Mesodermal cell (in vitro differentiated cells): ENCODE data around the gene GPR75.
A peak's percentile ranks its signal among the peaks of the same experiment; 100 is the strongest.
"Not testable (repeated sequence)": the region's sequence is repeated elsewhere in the genome, so short reads cannot be mapped to it uniquely, and the experiment has no call there.

Experiments used
- H3K27ac ChIP-seq: 2 replicates; pipeline ENCODE4 v1.7.0; 2013; ENCODE audit warnings: mild to moderate bottlenecking, low read depth, low read length, moderate library complexity; ENCODE audit not compliant: severe bottlenecking
- H3K36me3 ChIP-seq: 2 replicates; pipeline ENCODE4 v1.7.1; 2013; ENCODE audit warnings: mild to moderate bottlenecking, low read length, moderate library complexity; ENCODE audit not compliant: control insufficient read depth, insufficient read depth
- H3K4me1 ChIP-seq: one replicate; pipeline ENCODE4 v1.7.1; 2013; ENCODE audit warnings: mild to moderate bottlenecking, low read length; ENCODE audit not compliant: insufficient read depth, control insufficient read depth, poor library complexity, severe bottlenecking
- H3K4me3 ChIP-seq: 2 replicates; pipeline ENCODE4 v1.7.0; 2013; ENCODE audit warnings: low read length, control low read depth, mild to moderate bottlenecking; ENCODE audit not compliant: insufficient read depth, poor library complexity, severe bottlenecking; ENCODE audit errors: extremely low read depth
- H3K9me3 ChIP-seq: 2 replicates; pipeline ENCODE4 v1.7.1; 2013; ENCODE audit warnings: mild to moderate bottlenecking, low read length, moderate library complexity; ENCODE audit not compliant: control insufficient read depth
- WGBS, 2 experiments: methylation state at CpG; one replicate each; pipeline ENCODE4 v1.1.5; 2013; ENCODE audit warnings: missing lambda C conversion rate in 2 of 2; ENCODE audit not compliant: insufficient coverage in 2 of 2; 5-methylcytosine and 5-hydroxymethylcytosine counted together

Gene GPR75

DNA sequence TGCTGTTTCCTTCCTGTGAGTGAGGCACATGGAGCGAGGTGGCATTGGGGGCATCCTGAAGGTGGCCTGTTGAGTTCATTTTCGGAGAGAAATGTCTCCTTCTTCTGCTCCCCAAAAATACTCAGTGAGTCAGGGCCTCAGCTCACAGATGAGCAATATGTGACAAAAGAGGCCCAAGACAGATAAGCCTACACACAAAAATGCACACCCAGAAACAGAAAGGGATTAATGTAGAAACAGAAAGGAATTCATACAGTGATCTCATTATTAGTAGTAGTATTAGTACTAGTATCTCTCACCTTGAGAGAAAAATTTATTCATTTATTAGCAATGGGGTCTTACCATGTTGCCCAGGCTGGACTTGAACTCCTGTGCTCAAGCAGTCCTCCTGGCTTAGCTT, 5.1 kb downstream of the GPR75 start:
- Histone ChIP-seq H3K36me3 (peaks cover 48% of the 10 kb centered on the region), H3K4me1 (no peaks in the 10 kb centered on the region), H3K27ac (no peak overlapping the region), H3K4me3 (no peak overlapping the region), H3K9me3 (no peaks in the 10 kb centered on the region)
- WGBS, 2 experiments: no CpG with 5 or more reads among the region's 2 CpGs

- Histone ChIP-seq H3K27ac (no peak overlapping the region), H3K4me1 (no peaks in the 10 kb centered on the region), H3K36me3 (peaks cover 45% of the 10 kb centered on the region), H3K9me3 (no peaks in the 10 kb centered on the region), H3K4me3 (no peak overlapping the region)
- WGBS, 2 experiments: 86 to 92% methylated on average over 3 of the region's 4 CpGs
Measured at GRCh38 chr2:53852532-53852931, 7.2 kb downstream of the GPR75 start.

- 92 to 100% methylated on average over 6 to 9 of the region's 9 CpGs for WGBS, 2 experiments
- peaks cover 46% of the 10 kb centered on the region for H3K36me3 ChIP-seq
- H3K27ac ChIP-seq: not testable (repeated sequence)
Measured at GRCh38 chr2:53851052-53851757, 8.6 kb downstream of the GPR75 start.

GRCh38 chr2:53848062-53848461, 11.7 kb downstream of the GPR75 start:
- no peaks in the 10 kb centered on the region for H3K4me1 ChIP-seq
- no peak overlapping the region for H3K4me3 ChIP-seq
- H3K36me3 ChIP-seq: peaks cover 26% of the 10 kb centered on the region
- no peaks in the 10 kb centered on the region for H3K9me3 ChIP-seq
- H3K27ac ChIP-seq: peak overlapping the region; percentile 29
- WGBS, 2 experiments: 83% methylated on average over 1 of the region's 2 CpGs; no CpG with 5 or more reads in 1 of the 2 experiments

More at GRCh38 chr2:53851052-53851757, 8.6 kb downstream of the GPR75 start:
- not testable (repeated sequence) for H3K9me3 ChIP-seq, H3K4me3 ChIP-seq, H3K4me1 ChIP-seq

- 60 to 75% methylated on average over 1 of the region's 2 CpGs for WGBS, 2 experiments
- H3K27ac ChIP-seq: no peak overlapping the region
- no peaks in the 10 kb centered on the region for H3K4me1 ChIP-seq
- H3K9me3 ChIP-seq: no peaks in the 10 kb centered on the region
- peaks cover 8% of the 10 kb centered on the region for H3K36me3 ChIP-seq
- no peak overlapping the region for H3K4me3 ChIP-seq
Measured at GRCh38 chr2:53843595-53843994, 16.2 kb downstream of the GPR75 start.

- WGBS, 2 experiments: 85 to 100% methylated on average over 2 to 3 of the region's 3 CpGs
- H3K9me3 ChIP-seq: no peaks in the 10 kb centered on the region
- H3K27ac ChIP-seq: no peak overlapping the region
- H3K4me1 ChIP-seq: no peaks in the 10 kb centered on the region
- H3K36me3 ChIP-seq: peaks cover 5% of the 10 kb centered on the region
- H3K4me3 ChIP-seq: no peak overlapping the region
Measured at GRCh38 chr2:53842891-53843290, 16.9 kb downstream of the GPR75 start.

DNA sequence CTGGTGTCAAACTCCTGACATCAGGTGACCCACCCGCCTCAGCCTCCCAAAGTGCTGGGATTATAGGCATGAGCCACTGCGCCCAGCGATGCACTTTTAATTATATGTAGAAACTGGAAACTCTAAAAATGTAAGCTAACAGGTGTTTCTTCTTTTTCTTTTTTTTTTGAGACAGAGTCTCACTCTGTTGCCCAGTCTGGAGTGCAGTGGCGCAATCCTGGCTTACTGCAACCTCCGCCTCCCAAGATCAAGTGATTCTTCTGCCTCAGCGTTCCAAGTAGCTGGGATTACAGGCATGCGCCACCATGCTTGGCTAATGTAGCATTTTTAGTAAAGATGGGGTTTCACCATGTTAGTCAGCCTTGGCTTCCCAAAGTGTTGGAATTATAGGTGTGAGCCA, 18.1 kb downstream of the GPR75 start:
- not testable (repeated sequence) for H3K27ac ChIP-seq, H3K4me1 ChIP-seq, H3K4me3 ChIP-seq, H3K9me3 ChIP-seq, H3K36me3 ChIP-seq
- WGBS, 2 experiments: 94 to 96% methylated on average over 3 to 4 of the region's 7 CpGs

DNA sequence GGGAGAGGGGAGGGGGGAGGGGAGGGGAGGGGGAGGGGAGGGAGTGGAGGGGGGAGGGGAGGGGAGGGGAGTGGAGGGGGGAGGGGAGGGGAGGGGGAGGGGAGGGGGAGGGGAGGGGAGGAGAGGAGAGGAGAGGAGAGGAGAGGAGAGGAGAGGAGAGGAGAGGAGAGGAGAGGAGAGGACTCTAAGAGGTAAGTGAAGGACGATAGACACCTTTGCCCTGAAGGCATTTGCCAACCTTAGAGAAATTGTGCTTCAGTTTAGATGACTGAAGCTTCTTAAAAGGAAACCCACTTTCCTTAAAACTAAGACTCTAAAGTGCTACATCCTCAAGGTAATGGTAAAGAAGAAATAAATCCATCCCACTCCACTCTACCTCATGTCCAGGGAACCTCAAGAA, 19.2 kb downstream of the GPR75 start:
- no peak overlapping the region for H3K27ac ChIP-seq
- H3K36me3 ChIP-seq: no peaks in the 10 kb centered on the region
- WGBS, 2 experiments: no CpG with 5 or more reads among the region's 1 CpG
- H3K4me1 ChIP-seq: no peaks in the 10 kb centered on the region
- no peak overlapping the region for H3K4me3 ChIP-seq
- no peaks in the 10 kb centered on the region for H3K9me3 ChIP-seq

GRCh38 chr2:53829980-53830290, 29.8 kb downstream of the GPR75 start:
- H3K9me3 ChIP-seq, H3K27ac ChIP-seq, H3K4me3 ChIP-seq, H3K4me1 ChIP-seq: not testable (repeated sequence)
- 76 to 80% methylated on average over 1 to 2 of the region's 4 CpGs for WGBS, 2 experiments
- H3K36me3 ChIP-seq: peaks cover 11% of the 10 kb centered on the region

GRCh38 chr2:53829273-53829979, 30.3 kb downstream of the GPR75 start:
- H3K36me3 ChIP-seq: peaks cover 11% of the 10 kb centered on the region
- 86 to 88% methylated on average over 10 to 11 of the region's 11 CpGs for WGBS, 2 experiments
- no peak overlapping the region for H3K27ac ChIP-seq
- H3K4me1 ChIP-seq: no peaks in the 10 kb centered on the region
- H3K9me3 ChIP-seq: no peaks in the 10 kb centered on the region
- H3K4me3 ChIP-seq: no peak overlapping the region

DNA sequence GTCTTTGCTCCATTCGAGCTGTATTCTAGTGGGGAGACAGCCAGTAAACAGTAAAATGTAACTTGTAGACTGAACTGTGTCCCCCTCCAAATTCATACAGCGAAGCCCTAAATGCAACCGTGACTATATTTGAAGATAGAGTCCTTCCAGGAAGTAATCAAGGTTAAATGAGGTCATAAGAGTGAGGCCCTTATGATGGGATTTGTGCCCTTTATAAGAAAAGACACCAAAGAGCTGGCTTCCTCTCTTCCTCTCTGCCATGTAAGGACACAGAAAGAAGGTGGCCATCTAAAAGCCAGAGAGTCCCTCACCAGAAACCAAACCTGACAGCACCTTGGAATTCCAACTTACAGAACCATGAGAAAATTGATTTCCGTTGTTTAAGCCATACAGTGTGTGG, 31.4 kb downstream of the GPR75 start:
- Histone ChIP-seq H3K4me3 (no peak overlapping the region), H3K36me3 (peaks cover 11% of the 10 kb centered on the region), H3K4me1 (no peaks in the 10 kb centered on the region), H3K9me3 (no peaks in the 10 kb centered on the region), H3K27ac (no peak overlapping the region)
- 93% methylated on average over 2 of the region's 4 CpGs; no CpG with 5 or more reads in 1 of the 2 experiments for WGBS, 2 experiments
